IMR-90 (cell line): Measurements from ENCODE around the gene SLC38A8. TPM values are rescaled to one million over a fixed set of nuclear protein-coding genes. Genes with fewer than 3 reads are reported as not detected.

Experiments
- ATAC-seq: fragments of 200-7000 bp; cut with Tn5 transposase; 2 replicates; pipeline ENCODE4 v1.9.1; 2020; ENCODE audit warnings: low read depth, mild to moderate bottlenecking, moderate library complexity
- BruUV-seq: library from RNA; stranded (reverse); fragments of 400-500 nt; replicated peaks from 2 replicates; lab custom pipeline; 2021; lab: Mats Ljungman, UMichigan
- CTCF ChIA-PET: fragments of 300-600 bp; formaldehyde crosslinking; extraction: SDS; loops from one replicate; lab custom pipeline; 2021; ENCODE audit warnings: antibody characterized with exemption; lab: Yijun Ruan, JAX
- POLR2A ChIA-PET: fragments of 300-600 bp; sonication (Branson Sonifier 250); formaldehyde crosslinking; loops from one replicate; lab custom pipeline; 2022; ENCODE audit warnings: antibody characterized with exemption; ENCODE audit not compliant: unreplicated experiment; lab: Charles Lee
- DNase-seq: peaks from one replicate; pipeline ENCODE4 v3.0.0; 2013
- H2AFZ ChIP-seq: replicated peaks from 2 replicates; pipeline ENCODE3; 2013; ENCODE audit warnings: low read length, mild to moderate bottlenecking; ENCODE audit not compliant: poor library complexity
- H2AK5ac ChIP-seq: 2 replicates; pipeline ENCODE4 v1.6.1; 2013; ENCODE audit warnings: low read depth, low read length, inconsistent platforms
- H2AK9ac ChIP-seq: replicated peaks from 2 replicates; pipeline ENCODE3; 2013; ENCODE audit warnings: mild to moderate bottlenecking, low read depth, low read length, moderate library complexity; ENCODE audit not compliant: poor library complexity
- H2BK120ac ChIP-seq: 2 replicates; pipeline ENCODE4 v1.6.1; 2013; ENCODE audit warnings: low read depth, low read length, inconsistent platforms
- H2BK15ac ChIP-seq: 3 replicates; pipeline ENCODE4 v1.6.1; 2013; ENCODE audit warnings: low read depth, low read length, inconsistent platforms
- H2BK20ac ChIP-seq: 2 replicates; pipeline ENCODE4 v1.6.1; 2013; ENCODE audit warnings: low read depth, mild to moderate bottlenecking, inconsistent platforms, low read length, moderate library complexity
- H2BK5ac ChIP-seq: 2 replicates; pipeline ENCODE4 v1.6.1; 2013; ENCODE audit warnings: mild to moderate bottlenecking, low read depth, low read length, inconsistent platforms; ENCODE audit not compliant: poor library complexity, severe bottlenecking
- H3K14ac ChIP-seq: replicated peaks from 2 replicates; pipeline ENCODE4 v1.6.1; 2013; ENCODE audit warnings: low read depth, low read length, inconsistent platforms
- H3K18ac ChIP-seq: 2 replicates; pipeline ENCODE4 v1.6.1; 2013; ENCODE audit warnings: low read depth, low read length, control low read depth
- H3K23ac ChIP-seq: 2 replicates; pipeline ENCODE4 v1.6.1; 2013; ENCODE audit warnings: low read depth, low read length, inconsistent platforms
- H3K27ac ChIP-seq: 2 replicates; pipeline ENCODE4 v1.5.1; 2013; ENCODE audit warnings: mild to moderate bottlenecking, control low read depth, low read length; ENCODE audit not compliant: insufficient read depth
- H3K27me3 ChIP-seq: 2 replicates; pipeline ENCODE4 v1.6.1; 2013; ENCODE audit warnings: low read length; ENCODE audit not compliant: control insufficient read depth, insufficient read depth
- H3K36me3 ChIP-seq: 2 replicates; pipeline ENCODE4 v1.6.1; 2013; ENCODE audit warnings: low read length, mixed read lengths; ENCODE audit not compliant: control insufficient read depth, insufficient read depth
- H3K4ac ChIP-seq: 2 replicates; pipeline ENCODE4 v1.6.1; 2013; ENCODE audit warnings: low read depth, low read length, inconsistent platforms
- H3K4me1 ChIP-seq: 2 replicates; pipeline ENCODE4 v1.6.1; 2013; ENCODE audit warnings: low read length, mixed read lengths; ENCODE audit not compliant: control insufficient read depth, insufficient read depth
- H3K4me2 ChIP-seq: 2 replicates; pipeline ENCODE4 v1.6.1; 2013; ENCODE audit warnings: low read depth, mild to moderate bottlenecking, control low read depth, low read length, moderate library complexity
- H3K4me3 ChIP-seq: 2 replicates; pipeline ENCODE4 v1.5.1; 2013; ENCODE audit warnings: low read depth, mild to moderate bottlenecking, control low read depth, low read length, moderate library complexity; ENCODE audit not compliant: insufficient read depth
- H3K56ac ChIP-seq: 2 replicates; pipeline ENCODE4 v1.6.1; 2013; ENCODE audit warnings: low read length, inconsistent platforms; ENCODE audit not compliant: insufficient read depth; ENCODE audit errors: extremely low read depth
- H3K79me1 ChIP-seq, 2 experiments: 2 replicates each; pipeline ENCODE4 v1.6.1; 2013; ENCODE audit warnings: low read length in 2 of 2, inconsistent platforms in 1 of 2, low read depth in 1 of 2
- H3K9ac ChIP-seq: 2 replicates; pipeline ENCODE4 v1.6.1; 2013; ENCODE audit warnings: low read depth, low read length, control low read depth
- H3K9me1 ChIP-seq: 2 replicates; pipeline ENCODE4 v1.6.1; 2013; ENCODE audit warnings: low read length, inconsistent platforms; ENCODE audit not compliant: insufficient read depth
- H3K9me3 ChIP-seq: 2 replicates; pipeline ENCODE4 v1.6.1; 2013; ENCODE audit warnings: low read length; ENCODE audit not compliant: control insufficient read depth, insufficient read depth
- H4K20me1 ChIP-seq: 2 replicates; pipeline ENCODE4 v1.6.1; 2013; ENCODE audit warnings: low read length, inconsistent platforms; ENCODE audit not compliant: insufficient read depth
- H4K5ac ChIP-seq: 2 replicates; pipeline ENCODE4 v1.6.1; 2013; ENCODE audit warnings: mild to moderate bottlenecking, low read depth, low read length, control low read depth
- H4K8ac ChIP-seq, 2 experiments: 2 replicates each; pipeline ENCODE4 v1.6.1; 2013; ENCODE audit warnings: low read depth in 2 of 2, low read length in 2 of 2, control low read depth in 1 of 2, inconsistent platforms in 1 of 2
- H4K91ac ChIP-seq: 2 replicates; pipeline ENCODE4 v1.6.1; 2013; ENCODE audit warnings: low read depth, low read length, inconsistent platforms; ENCODE audit not compliant: insufficient read depth
- BHLHE40 ChIP-seq: fragments of 150-350 bp; IDR thresholded peaks from 2 replicates; pipeline ENCODE4 v1.6.1; 2016; ENCODE audit warnings: mild to moderate bottlenecking, low read depth, low read length
- CHD1 ChIP-seq: IDR thresholded peaks from 2 replicates; pipeline ENCODE4 v1.6.1; 2012; ENCODE audit warnings: low read depth, low read length, improper control_type of control experiment
- CTCF ChIP-seq: conservative IDR thresholded peaks from 2 replicates; pipeline ENCODE4 v1.5.1; 2012; ENCODE audit warnings: mild to moderate bottlenecking, low read depth, low read length, improper control_type of control experiment
- ELK1 ChIP-seq: fragments of 150-350 bp; IDR thresholded peaks from 2 replicates; pipeline ENCODE4 v1.6.1; 2016; ENCODE audit warnings: low read depth, mild to moderate bottlenecking, low read length, moderate library complexity, borderline replicate concordance
- FOS ChIP-seq: fragments of 150-350 bp; IDR thresholded peaks from 2 replicates; pipeline ENCODE4 v1.6.1; 2016; ENCODE audit warnings: low read depth, low read length
- MAZ ChIP-seq: IDR thresholded peaks from 2 replicates; pipeline ENCODE4 v1.6.1; 2012; ENCODE audit warnings: low read depth, mild to moderate bottlenecking, low read length, improper control_type of control experiment, moderate library complexity, borderline replicate concordance
- NFE2L2 ChIP-seq: fragments of 150-350 bp; IDR thresholded peaks from 2 replicates; pipeline ENCODE4 v1.6.1; 2016; ENCODE audit warnings: low read depth, mild to moderate bottlenecking, low read length
- POLR2A ChIP-seq: IDR thresholded peaks from 2 replicates; pipeline ENCODE4 v1.6.1; 2012; ENCODE audit warnings: mild to moderate bottlenecking, low read depth, low read length
- RFX5 ChIP-seq: IDR thresholded peaks from 2 replicates; pipeline ENCODE4 v1.8.0; 2012; ENCODE audit warnings: low read depth, mild to moderate bottlenecking, low read length, moderate library complexity
- SMC3 ChIP-seq: fragments of 150-350 bp; IDR thresholded peaks from 2 replicates; pipeline ENCODE4 v1.6.1; 2016; ENCODE audit warnings: low read depth, mild to moderate bottlenecking, antibody characterized with exemption, low read length, moderate library complexity
- USF2 ChIP-seq: fragments of 150-350 bp; IDR thresholded peaks from 2 replicates; pipeline ENCODE4 v1.6.1; 2017; ENCODE audit warnings: mild to moderate bottlenecking, antibody characterized with exemption, low read length, low read depth
- WGBS, 2 experiments: methylation state at CpG; one replicate each; pipeline versions ENCODE4 v1.1.5 to v1.1.7; 2013; ENCODE audit warnings: missing lambda C conversion rate in 2 of 2; ENCODE audit not compliant: insufficient read length in 1 of 2; ENCODE audit errors: extremely low coverage in 2 of 2; 5-methylcytosine and 5-hydroxymethylcytosine counted together
- dilution Hi-C: fragments of 300-500 bp; cut with HindIII; formaldehyde crosslinking; loops from one replicate; pipeline ENCODE4 v1.14.3; 2018; ENCODE audit warnings: low sequenced_read_pairs; ENCODE audit not compliant: unreplicated experiment
- in situ Hi-C: fragments of 300-500 bp; cut with MboI; formaldehyde crosslinking; loops from 3 replicates; pipeline ENCODE4 v1.14.3; 2019; ENCODE audit warnings: low sequenced_read_pairs, inconsistent platforms, mixed read lengths
- intact Hi-C: fragments of 100-400 bp; cut with micrococcal nuclease; formaldehyde crosslinking; loops from 2 replicates; pipeline ENCODE4 v1.10.0; 2022
- polyA plus RNA-seq, 3 experiments: library from polyadenylated mRNA; depleted of rRNA; stranded (reverse); fragments of >200 nt; gene quantifications; 2 replicates each; pipeline ENCODE4 v1.2.3, GENCODE V29; 2012; ENCODE audit warnings: low replicate concordance in 1 of 3
- total RNA-seq: library from RNA; depleted of rRNA; stranded (reverse); fragments of >200 nt; gene quantifications from 2 replicates; pipeline ENCODE4 v1.2.3, GENCODE V29; 2012

The SLC38A8 gene
- total and polyA plus RNA-seq, 2 of the 4 experiments (the other 2 are of a cell fraction): not detected

GRCh38 chr16:84058211-84058610 is 15.6 kb upstream of the SLC38A8 start:
- H4K5ac ChIP-seq: no peak overlapping the region
- no peak overlapping the region for H3K9ac ChIP-seq
- TF ChIP-seq FOS (no peak), SMC3 (no peak), MAZ (no peak), CHD1 (no peak), RFX5 (no peak), NFE2L2 (no peak), POLR2A (no peak), ELK1 (no peak), BHLHE40 (no peak), USF2 (no peak), CTCF (no peak)
- intact Hi-C loops (no loop called here), dilution Hi-C loops (no loop called here), in situ Hi-C loops (no loop called here)
- 0 out of 2 replicates have a peak, but pooled peaks cover 3% of the 10 kb centered on the region for H4K20me1 ChIP-seq
- H3K9me3 ChIP-seq: no peaks in the 10 kb centered on the region
- DNase-seq: no peak
- no TSS peak for BruUV-seq
- H2BK5ac ChIP-seq: no peak overlapping the region
- no peak overlapping the region for H2BK20ac ChIP-seq
- POLR2A ChIA-PET: no interaction called here
- H3K27me3 ChIP-seq: no peaks in the 10 kb centered on the region
- H3K4me1 ChIP-seq: peaks cover 1% of the 10 kb centered on the region; the same call in 1 of the 2 replicates
- H3K4me2 ChIP-seq: no peak overlapping the region
- WGBS, 2 experiments: 97% methylated on average over 5 of the region's 15 CpGs; no CpG with 5 or more reads in 1 of the 2 experiments
- H2BK120ac ChIP-seq: no peak overlapping the region
- no peak overlapping the region for H2AK5ac ChIP-seq
- no peak overlapping the region for H2AK9ac ChIP-seq
- H3K56ac ChIP-seq: no peak overlapping the region
- H3K27ac ChIP-seq: no peak overlapping the region
- no peak overlapping the region for H2BK15ac ChIP-seq
- peaks cover 63% of the 10 kb centered on the region for H3K36me3 ChIP-seq
- no peak overlapping the region for H3K14ac ChIP-seq
- H3K4ac ChIP-seq: no peak overlapping the region
- no peak overlapping the region for H3K18ac ChIP-seq
- H2AFZ ChIP-seq: no peak overlapping the region
- no peak overlapping the region for H3K4me3 ChIP-seq
- no peak overlapping the region for H3K23ac ChIP-seq
- CTCF ChIA-PET: no interaction called here
- no peak for ATAC-seq
- H4K91ac ChIP-seq: no peak overlapping the region
- H3K9me1 ChIP-seq: no peaks in the 10 kb centered on the region
- H3K79me1 ChIP-seq: peaks cover 0 to 4% of the 10 kb centered on the region in 2 experiments; a peak in 1 of 4 replicates
- no peak overlapping the region for H4K8ac ChIP-seq
